TTC549 (cell line): ENCODE data around the gene SIKE1.
"Not testable (repeated sequence)": the region's sequence is repeated elsewhere in the genome, so short reads cannot be mapped to it uniquely, and the experiment has no call there.

ENCODE experiments used
- FAIRE-seq: peaks from 2 replicates; lab custom pipeline; 2012; peaks lifted over from hg19 to GRCh38; lab: Jason Lieb, UNC

Gene SIKE1

DNA sequence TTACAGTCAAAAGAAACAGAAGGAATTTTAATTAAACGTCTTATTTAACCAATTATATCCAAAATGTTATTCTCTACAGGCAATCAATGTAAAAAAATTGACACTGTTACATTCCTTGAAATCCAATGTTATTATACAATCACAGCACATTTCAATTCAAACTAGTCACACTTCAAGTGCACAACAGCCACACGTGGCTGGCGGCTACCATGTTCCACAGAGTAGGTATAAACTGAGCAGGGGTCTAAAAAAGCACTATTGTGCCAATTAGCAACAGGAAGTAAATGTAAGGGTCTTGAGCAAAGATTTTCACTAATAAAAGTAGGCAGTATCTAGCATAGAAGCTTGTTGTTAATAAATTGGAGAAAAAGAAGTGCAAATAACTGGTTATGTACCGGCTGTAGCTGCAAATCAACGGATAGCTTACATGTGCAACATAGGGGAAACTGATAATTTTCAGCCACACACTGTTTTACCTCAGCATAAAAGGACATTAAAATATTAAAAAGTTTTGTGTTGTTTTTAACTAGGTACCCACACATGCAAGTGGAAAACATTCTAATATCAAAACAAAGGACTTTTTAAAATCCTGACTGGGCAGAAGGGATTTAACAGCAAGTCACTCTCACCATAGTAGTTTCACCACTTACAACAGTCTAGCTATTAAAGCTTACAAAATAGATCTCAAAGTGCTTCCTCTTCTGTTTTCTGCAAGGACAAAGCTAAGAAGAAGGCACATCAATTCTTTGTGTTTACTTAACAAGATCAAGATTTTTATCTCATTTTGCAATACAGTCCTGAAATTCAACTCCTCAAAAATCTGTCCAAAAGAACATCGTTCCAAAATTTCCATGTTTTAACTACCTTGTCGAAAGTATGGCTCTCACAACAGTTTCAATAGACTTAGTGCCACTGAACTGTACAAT lies 25.2 kb downstream of the SIKE1 start:
- no peak for FAIRE-seq

DNA sequence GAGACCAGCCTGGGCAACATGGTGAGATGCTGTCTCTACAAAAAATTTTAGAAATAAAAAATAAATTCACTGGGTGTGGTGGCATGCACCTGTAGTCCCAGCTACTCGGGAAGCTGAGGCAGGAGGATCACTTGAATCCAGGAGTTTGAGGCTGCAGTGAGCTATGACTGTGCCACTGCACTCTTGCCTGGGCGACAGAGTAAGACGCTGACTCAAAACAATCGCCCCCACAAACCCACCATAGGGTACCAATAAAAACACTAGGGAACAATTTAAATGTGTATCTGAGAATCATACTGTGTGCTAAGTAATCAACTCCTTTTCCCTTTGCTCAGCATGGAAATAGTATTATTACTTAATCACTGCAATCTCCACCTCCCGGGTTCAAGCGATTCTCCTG lies 26.8 kb downstream of the SIKE1 start:
- not testable (repeated sequence) for FAIRE-seq

DNA sequence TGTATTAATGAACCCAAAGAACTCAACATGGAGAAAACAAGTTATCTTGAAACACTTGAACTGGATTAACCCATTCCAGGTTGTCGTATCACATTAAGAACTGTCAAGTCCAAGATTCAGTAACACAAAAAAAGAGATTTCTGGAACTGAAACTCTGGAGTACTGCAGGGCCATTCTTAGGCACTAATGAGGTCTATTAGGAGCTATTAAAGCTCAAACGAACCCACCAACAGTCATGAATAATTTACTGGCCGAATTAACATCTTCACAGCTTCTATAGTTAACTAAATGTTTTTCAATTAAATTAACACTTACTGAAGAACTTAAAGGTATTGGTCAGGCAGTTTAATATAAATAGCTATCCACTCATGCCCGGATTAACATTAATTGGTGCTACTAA lies 27.3 kb downstream of the SIKE1 start:
- no peak for FAIRE-seq

DNA sequence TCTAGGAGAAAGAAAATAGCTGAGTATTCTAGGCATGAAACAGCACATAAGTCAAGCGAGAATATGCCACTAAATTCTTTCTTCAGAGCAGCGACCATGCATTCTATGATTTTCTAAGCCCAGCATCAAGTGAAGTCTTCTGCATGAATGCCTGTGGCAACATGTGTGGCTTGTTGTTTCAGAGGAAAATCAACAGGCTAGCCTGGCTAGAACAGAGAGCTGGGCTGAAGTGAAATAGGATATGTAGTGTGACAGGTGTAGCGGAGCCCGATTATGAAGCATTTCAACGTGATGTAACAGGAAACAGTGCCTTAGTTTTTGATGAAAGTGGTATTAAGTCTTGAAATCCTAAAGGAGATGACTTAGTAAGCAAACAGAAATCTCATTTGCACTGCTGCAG lies 29.7 kb downstream of the SIKE1 start:
- no peak for FAIRE-seq

DNA sequence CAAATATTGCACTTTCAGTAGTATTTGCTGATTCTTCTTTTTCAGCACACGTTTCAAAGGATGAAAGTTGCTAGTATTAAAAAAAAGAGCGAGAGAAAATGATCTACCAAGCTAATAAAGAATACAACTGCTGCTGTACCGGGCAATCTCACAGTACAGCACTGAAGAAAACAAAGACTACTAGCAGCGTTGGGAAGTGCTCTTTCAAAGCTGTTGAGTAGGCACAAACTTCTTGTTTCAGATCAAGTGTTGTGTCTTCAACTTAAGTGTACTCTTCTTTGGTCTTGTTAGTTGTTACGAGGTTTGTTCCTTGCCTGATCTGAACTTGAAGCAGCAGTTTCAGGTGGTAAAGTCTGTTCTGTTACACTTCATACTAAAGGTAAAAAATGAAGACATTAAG lies 30.6 kb downstream of the SIKE1 start:
- no peak for FAIRE-seq

DNA sequence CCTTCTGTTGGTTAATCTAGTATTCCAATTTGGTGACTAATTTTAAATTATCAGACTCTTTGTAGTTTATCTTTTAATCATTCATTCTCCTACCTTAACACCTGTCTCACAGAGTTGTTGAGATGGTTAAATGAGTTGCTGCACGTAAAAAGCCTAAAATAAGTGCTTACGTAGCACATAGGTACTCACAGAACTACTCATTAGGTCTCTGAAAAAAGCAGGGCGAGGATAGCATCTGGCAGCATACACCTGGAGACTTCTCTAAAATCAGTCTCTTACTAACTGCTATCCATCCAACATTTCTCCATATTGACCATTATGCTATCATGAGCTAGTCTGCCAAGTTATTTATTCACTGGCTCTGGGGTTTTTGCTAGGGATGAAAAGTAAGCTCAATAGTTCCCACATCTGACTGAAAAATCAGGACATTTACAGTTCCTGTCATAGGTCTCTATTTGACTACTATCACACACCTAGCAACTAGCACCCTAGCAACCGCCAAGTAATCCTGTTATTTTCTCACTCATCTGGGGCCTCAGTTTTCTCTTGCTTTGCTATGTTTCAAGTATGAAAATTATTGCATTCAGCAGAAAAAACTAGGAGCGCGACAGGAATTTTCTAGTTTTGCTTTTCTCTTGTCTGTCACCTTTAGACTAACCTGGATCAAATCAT lies 33.9 kb downstream of the SIKE1 start:
- FAIRE-seq, result no peak

DNA sequence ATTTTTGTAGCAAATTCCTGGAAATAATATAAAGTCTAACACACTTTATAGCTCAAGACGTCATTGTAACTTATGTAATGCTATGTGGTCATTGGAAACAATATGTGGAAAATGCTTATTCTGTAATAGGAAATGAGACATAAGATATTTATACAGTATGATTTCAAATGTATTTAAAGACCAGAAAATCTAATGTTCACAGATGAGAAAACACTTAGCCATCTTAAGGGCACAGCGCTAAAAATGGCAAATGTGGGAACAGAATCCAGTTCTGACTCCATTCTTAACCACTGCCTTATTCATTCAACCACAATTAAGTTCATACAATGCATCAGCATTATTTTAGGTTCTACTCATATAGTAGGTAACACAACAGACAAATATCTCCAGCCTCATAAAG lies 35.2 kb downstream of the SIKE1 start:
- no peak for FAIRE-seq

DNA sequence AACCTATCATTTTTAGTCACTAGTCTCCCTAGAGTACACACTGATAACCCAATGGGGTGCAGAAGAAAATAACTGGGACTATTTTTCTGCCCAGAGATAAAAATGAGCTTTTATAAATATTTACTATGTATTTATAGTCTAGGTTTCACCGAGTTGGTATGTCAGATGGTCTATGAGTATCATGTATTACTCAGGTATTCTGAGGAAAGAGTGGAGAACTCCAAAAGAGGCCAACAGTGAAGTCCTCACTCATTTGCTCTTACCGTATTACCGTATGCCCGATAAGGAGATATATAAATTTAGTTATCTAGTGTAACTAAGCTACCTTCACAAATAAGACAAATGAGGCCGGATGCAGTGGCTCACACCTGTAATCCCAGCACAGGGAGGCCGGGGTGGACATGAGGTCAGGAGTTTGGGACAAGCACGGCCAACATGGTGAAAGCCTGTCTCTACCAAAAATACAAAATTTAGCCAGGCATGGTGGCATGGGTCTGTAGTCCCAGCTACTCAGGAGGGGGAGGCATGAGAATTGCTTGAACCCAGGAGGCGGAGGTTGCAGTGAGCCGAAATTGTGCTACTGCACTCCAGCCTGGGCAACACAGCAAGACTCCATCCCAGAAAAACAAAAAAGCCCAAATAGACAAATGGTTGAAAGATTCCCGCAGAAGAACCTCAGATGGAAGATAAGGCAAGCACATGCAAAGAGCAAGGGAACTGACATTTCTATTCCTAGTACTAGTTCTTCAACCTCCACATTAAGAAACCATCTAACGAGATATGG lies 38.3 kb downstream of the SIKE1 start:
- no peak for FAIRE-seq

DNA sequence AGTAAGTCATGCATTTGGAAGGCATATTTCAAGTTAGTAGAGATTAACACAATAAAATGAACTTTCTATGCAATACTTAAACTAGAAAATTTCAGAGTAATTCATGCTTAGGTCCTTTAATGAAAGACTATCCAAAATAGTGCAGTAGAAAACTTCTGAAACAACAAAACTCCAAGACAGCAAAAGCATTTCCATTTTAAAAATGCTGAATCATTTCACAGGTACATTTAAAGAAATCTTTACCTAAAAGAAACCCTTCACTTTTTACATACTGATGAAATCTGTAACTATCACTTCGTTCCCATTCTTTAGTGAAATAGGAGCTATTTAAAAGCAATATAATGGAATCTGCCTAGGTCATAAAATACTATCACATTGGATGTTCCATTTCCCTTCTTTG lies 40.2 kb downstream of the SIKE1 start:
- FAIRE-seq, result no peak

DNA sequence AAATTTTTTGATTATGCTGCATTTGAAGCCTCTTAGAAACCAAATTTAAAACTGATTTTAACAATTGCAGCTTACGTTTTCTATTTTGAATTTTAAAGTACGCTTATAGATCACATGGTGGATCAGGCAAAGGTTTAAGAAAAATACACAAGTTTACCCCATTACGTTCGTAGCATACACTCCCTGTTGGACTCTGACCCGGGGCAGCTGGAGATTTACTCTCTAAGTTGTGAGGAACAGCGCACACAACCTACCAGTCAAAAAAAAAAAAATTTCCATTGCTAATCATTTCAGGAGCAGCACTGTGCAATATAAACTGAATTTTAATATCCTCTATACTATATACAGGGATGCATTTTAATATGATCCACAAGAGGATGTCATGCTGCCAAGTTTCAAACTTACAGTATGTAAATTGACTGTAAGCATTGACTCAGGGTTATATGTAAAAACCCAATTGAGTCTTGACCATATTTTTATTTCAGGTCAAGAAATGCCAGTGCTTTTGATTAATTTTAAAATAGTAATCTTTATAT lies 43.1 kb downstream of the SIKE1 start:
- no peak for FAIRE-seq

DNA sequence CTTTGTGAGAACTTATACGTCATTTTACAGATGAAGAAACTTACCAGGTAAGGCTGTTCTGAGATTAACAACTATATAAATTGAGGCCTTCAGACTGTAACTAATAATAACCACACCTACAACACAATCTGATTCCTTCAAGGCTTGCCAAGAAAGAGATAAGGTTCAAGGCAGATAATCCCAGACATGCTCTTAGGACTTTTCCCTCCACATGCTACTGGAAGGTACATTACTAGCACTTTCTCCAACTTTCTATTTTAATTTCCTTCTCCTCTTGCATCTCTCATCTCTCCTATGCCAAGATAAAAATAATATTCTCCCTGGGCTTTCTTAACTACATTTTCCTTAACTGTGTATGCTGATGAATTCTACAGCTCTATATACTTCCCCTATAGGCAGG lies 45.0 kb downstream of the SIKE1 start:
- FAIRE-seq, result no peak

DNA sequence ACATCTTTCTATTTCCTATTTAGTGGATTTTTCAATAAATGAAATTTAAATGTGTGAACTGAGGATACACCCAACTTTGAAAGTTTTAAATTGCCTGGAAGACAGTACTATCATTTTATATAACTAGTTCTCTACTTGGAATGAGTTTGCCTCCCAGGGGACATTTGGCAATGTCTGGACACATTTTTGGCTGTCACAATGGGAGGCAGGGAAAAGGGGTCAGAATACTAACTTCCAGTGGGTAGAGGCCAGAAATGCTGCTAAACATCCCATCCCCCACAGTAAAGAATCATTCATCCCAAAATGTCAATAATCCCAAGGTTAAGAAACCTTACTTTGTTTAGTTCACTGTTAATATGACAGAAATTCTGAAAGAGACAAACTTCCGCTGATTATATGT lies 50.7 kb downstream of the SIKE1 start:
- no peak for FAIRE-seq

DNA sequence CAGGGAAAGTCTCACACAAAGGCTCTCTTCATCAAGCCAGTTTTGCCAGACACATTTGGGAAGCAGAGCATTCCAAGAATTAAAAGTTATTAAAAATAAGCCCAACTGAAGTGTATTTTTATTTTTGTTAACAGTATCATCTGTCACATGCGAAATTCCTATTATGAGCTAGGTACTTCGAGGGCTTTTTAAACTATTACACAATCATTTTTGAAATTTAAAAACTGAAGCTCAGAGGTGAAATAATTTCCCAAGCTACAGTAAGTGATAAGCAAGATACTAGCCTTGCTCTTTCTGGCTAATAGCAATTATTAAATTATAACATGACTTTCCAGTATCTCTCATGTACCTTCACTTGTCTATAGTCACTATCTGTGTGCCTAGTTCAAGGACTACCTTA lies 51.9 kb downstream of the SIKE1 start:
- no peak for FAIRE-seq

DNA sequence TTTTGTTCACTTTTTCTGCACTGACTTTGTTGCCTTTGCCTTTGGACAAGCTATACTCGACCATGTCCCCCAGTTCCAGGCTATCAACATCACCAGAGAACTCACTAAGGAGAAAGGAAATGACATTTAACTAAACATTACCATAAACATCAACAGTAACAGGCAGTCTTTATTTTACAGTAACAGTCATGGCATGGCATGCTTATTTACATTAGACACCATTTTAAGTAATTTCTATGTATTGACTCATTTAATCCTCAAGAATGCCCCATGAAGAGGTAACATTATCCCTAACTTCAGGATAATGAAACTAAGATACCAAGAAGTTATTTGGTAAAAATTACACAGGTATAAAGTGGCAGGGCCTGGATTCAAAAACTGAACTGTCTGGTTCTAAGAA lies 55.3 kb downstream of the SIKE1 start:
- no peak for FAIRE-seq

DNA sequence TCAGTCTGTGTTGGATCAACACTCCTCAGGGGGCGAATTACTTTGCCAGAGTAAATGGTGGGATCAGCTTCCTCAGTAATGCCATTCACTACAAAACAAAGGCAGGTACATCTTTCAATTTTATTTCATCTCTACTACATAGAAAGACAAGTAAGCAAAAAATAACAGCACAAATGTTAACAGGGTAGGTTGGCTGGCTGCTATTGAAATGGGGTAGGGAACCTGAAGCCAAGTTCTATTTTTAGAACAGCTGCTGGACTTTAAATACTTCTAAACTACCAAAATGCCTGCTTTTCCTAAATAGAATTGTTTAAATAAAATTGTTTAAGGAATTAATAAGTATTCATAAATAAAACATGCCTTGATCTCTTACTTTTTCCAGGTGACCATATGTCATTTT lies 56.6 kb downstream of the SIKE1 start:
- no peak for FAIRE-seq

DNA sequence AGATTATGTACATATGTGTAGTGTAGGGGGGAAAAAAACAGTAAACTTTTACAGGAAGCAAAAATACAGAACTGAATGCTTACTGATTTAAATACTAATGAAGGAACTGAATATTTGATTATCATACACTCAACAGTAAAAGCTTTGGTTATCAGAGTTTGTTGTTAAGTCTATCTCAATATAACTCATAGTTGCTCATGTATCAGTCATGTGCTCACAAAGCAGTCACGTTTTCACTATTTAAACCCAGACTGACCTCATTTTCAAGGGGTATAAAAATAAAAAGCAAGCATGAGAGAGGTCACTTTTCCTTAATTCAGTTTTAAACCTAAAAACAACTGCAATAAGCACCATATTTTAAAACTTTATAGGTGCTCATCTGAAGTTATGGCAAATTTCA lies 57.0 kb downstream of the SIKE1 start:
- no peak for FAIRE-seq

DNA sequence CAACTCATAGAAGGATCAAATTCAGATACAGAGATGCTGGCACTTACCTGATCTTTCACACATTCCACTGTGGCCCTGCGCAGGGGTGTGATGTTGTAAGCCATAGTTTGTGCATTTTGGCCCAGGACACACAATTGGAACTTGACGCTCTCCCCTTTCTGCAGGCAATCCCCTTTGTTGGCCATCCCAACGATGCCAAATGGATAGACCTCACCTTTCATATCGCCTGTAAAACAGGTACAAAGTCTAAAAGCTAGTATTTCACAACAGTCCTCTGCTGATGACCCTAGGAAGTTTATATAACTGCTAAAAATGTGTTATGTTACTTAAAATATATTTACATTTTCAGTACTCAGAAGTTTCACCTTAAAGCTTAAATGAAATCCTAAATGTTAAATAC lies 60.0 kb downstream of the SIKE1 start:
- FAIRE-seq, result no peak
